HEK293T (cell line): Measurements from ENCODE around the gene ELMOD1.
A peak's percentile ranks its signal among the peaks of the same experiment; 100 is the strongest.
"Not testable (repeated sequence)": the region's sequence is repeated elsewhere in the genome, so short reads cannot be mapped to it uniquely, and the experiment has no call there.

Experiments used
- CTCF ChIA-PET: fragments of 350-600 bp; formaldehyde crosslinking; extraction: SDS; loops from one replicate; lab custom pipeline; 2021; ENCODE audit warnings: antibody characterized with exemption, inconsistent platforms; lab: Yijun Ruan, JAX
- POLR2A ChIA-PET: fragments of 350-600 bp; formaldehyde crosslinking; extraction: SDS; loops from one replicate; lab custom pipeline; 2020; ENCODE audit warnings: antibody characterized with exemption, inconsistent platforms; lab: Yijun Ruan, JAX
- DNase-seq: peaks from one replicate; pipeline ENCODE4 v3.0.0; 2012; ENCODE audit warnings: mixed read lengths; ENCODE audit errors: extremely low spot score
- ARNT ChIP-seq: fragments of 450-650 bp; IDR thresholded peaks from 2 replicates; pipeline ENCODE4 v1.6.1; 2017; ENCODE audit warnings: mild to moderate bottlenecking
- BHLHE40 ChIP-seq: fragments of 450-650 bp; IDR thresholded peaks from 2 replicates; pipeline ENCODE4 v1.6.1; 2016; ENCODE audit warnings: mild to moderate bottlenecking, moderate library complexity, borderline replicate concordance
- CTBP1 ChIP-seq: fragments of 450-650 bp; IDR thresholded peaks from 2 replicates; pipeline ENCODE4 v1.6.1; 2016; ENCODE audit warnings: borderline replicate concordance
- ELF4 ChIP-seq: fragments of 450-650 bp; IDR thresholded peaks from 2 replicates; pipeline ENCODE4 v1.6.1; 2017; ENCODE audit warnings: antibody characterized with exemption
- FOXA1 ChIP-seq: fragments of 450-650 bp; IDR thresholded peaks from 2 replicates; pipeline ENCODE4 v1.6.1; 2016; ENCODE audit warnings: mild to moderate bottlenecking
- FOXK2 ChIP-seq: fragments of 450-650 bp; IDR thresholded peaks from 2 replicates; pipeline ENCODE4 v1.6.1; 2016; ENCODE audit warnings: mild to moderate bottlenecking
- FOXM1 ChIP-seq: fragments of 450-650 bp; IDR thresholded peaks from 2 replicates; pipeline ENCODE4 v1.6.1; 2017; ENCODE audit warnings: mild to moderate bottlenecking, borderline replicate concordance
- HDGF ChIP-seq: fragments of 450-650 bp; IDR thresholded peaks from 2 replicates; pipeline ENCODE4 v1.6.1; 2017; ENCODE audit warnings: antibody characterized with exemption, borderline replicate concordance
- L3MBTL2 ChIP-seq: fragments of 450-650 bp; conservative IDR thresholded peaks from 2 replicates; pipeline ENCODE4 v1.6.1; 2016; ENCODE audit warnings: mild to moderate bottlenecking
- LEF1 ChIP-seq: fragments of 450-650 bp; IDR thresholded peaks from 2 replicates; pipeline ENCODE4 v1.6.1; 2017; ENCODE audit warnings: mild to moderate bottlenecking, borderline replicate concordance
- NFRKB ChIP-seq: fragments of 450-650 bp; IDR thresholded peaks from 2 replicates; pipeline ENCODE4 v1.6.1; 2016; ENCODE audit warnings: mild to moderate bottlenecking, moderate library complexity
- SP1 ChIP-seq: fragments of 450-650 bp; IDR thresholded peaks from 2 replicates; pipeline ENCODE4 v1.6.1; 2017
- SUZ12 ChIP-seq: fragments of 450-650 bp; IDR thresholded peaks from 2 replicates; pipeline ENCODE4 v1.6.1; 2016; ENCODE audit warnings: mild to moderate bottlenecking
- TARDBP ChIP-seq: fragments of 450-650 bp; IDR thresholded peaks from 2 replicates; pipeline ENCODE4 v1.6.1; 2016
- ZNF384 ChIP-seq: fragments of 450-650 bp; IDR thresholded peaks from 2 replicates; pipeline ENCODE4 v1.6.1; 2016
- TF ChIP-seq, protein P1 (sequence below): fragments of 450-650 bp; IDR thresholded peaks from 2 replicates; pipeline ENCODE4 v1.6.1; 2016

The ELMOD1 gene

DNA sequence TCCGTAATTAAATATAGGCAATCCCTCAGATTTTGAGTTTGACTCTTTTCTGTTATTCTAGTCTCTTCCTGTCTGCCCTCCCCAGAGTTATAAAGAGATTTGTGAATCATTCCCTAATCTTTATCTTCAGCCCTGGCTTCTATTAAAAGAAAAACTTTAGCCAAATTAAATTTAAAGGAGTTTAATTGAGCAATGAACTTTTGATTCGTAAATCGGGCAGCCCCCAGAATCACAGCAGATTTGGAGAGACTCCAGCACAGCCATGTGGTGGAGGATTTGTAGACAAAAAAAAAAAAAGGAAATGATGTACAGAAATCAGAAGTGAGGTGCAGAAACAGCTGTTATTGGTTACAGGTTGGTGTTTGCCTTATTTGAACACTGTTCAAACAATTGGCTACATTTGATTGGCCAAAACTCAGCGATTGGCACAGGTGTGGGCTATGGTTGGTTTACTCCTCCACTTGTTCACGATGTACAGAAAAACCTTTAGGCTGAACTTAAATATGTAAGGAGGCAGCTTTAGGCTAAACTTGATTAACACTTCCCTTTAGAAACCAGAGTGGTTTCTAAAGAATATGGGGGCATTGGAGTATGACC, 23.1 kb upstream of the ELMOD1 start:
- CTCF ChIA-PET: interaction anchor here (1.3 kb wide), 1 partner anchor 121 kb away, joined by 3 read pairs; no protein-coding TSS in a partner anchor
- no peak for TF ChIP-seq NFRKB
- no peak for TF ChIP-seq HDGF
- TF ChIP-seq SUZ12: no peak
- TF ChIP-seq FOXA1: no peak
- no peak for TF ChIP-seq L3MBTL2
- no peak for TF ChIP-seq CTBP1
- TF ChIP-seq SP1: no peak
- TF ChIP-seq ZNF384: no peak
- TF ChIP-seq, protein P1, sequence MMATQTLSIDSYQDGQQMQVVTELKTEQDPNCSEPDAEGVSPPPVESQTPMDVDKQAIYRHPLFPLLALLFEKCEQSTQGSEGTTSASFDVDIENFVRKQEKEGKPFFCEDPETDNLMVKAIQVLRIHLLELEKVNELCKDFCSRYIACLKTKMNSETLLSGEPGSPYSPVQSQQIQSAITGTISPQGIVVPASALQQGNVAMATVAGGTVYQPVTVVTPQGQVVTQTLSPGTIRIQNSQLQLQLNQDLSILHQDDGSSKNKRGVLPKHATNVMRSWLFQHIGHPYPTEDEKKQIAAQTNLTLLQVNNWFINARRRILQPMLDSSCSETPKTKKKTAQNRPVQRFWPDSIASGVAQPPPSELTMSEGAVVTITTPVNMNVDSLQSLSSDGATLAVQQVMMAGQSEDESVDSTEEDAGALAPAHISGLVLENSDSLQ: no peak
- TF ChIP-seq LEF1: no peak
- no peak for TF ChIP-seq FOXM1
- no peak for TF ChIP-seq ELF4
- TF ChIP-seq FOXK2: no peak
- TF ChIP-seq BHLHE40: no peak
- no peak for TF ChIP-seq TARDBP
- no peak for TF ChIP-seq ARNT
- POLR2A ChIA-PET: interaction anchor here (1.2 to 1.5 kb wide), 2 partner anchors 9 to 10 kb away, joined by 3 to 4 read pairs; no protein-coding TSS in a partner anchor
- no peak for DNase-seq

GRCh38 chr11:107570015-107570414, 20.9 kb upstream of the ELMOD1 start:
- ChIA-PET POLR2A (no interaction called here), CTCF (interaction anchor here (0.6 kb wide), 1 partner anchor 203 kb away, joined by 4 read pairs; no protein-coding TSS in a partner anchor)
- TF ChIP-seq NFRKB (no peak), ELF4 (no peak), FOXA1 (no peak), SUZ12 (no peak), BHLHE40 (no peak), FOXM1 (no peak), SP1 (no peak), ZNF384 (no peak), CTBP1 (no peak), HDGF (no peak), ARNT (no peak), LEF1 (no peak), TARDBP (no peak), FOXK2 (no peak), L3MBTL2 (no peak)
- TF ChIP-seq, protein P1: no peak
- no peak for DNase-seq

GRCh38 chr11:107573438-107573837, 17.5 kb upstream of the ELMOD1 start:
- CTCF ChIA-PET: interaction anchor here (0.7 to 1.0 kb wide), 2 partner anchors 116 kb away, joined by 3 read pairs; no protein-coding TSS in a partner anchor
- TF ChIP-seq NFRKB (no peak), HDGF (no peak), SUZ12 (no peak), L3MBTL2 (no peak), BHLHE40 (no peak), FOXM1 (no peak), ELF4 (no peak), FOXK2 (no peak), TARDBP (no peak), CTBP1 (no peak), ZNF384 (no peak), ARNT (no peak), LEF1 (no peak), SP1 (no peak), FOXA1 (no peak)
- TF ChIP-seq, protein P1: no peak
- no peak for DNase-seq
- POLR2A ChIA-PET: no interaction called here

DNA sequence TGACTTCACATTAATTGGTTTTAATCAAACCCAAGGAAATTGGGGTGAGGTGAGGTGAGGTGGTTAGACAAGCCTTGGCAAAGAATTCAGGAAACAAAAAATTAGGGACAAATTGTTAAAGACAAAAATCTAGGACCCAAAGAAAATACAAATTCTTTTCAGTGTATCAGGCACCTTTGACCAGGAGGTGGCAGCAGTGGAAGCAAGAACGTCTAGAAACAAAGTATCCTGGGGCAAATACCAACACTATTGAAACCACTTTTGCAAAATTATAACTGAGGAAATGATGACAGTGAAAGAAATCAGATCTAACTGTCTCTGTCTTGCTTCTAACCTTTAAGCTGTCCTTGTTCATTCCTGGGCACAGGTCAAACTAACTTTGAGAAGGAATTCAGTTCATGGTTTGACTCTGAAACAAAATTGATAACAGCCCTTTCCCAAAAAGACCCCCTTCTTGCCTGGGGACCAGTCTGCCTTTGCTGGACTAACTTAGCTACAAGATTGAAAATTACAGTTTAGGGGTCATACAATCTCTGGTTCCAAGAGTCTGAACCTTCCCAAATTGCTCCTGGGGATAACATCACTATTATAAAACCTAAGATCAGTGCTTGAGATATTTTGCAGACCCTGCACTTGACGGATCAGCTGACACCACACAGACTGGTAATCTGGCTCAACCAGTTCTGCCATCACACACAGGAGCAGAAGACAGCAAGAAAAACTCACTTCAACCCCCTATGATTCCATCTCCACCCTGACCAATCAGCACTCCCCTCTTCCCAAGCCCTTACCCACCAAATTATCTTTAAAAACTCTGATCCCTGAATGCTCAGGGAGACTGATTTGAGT, 14.2 kb upstream of the ELMOD1 start:
- peak; percentile 54 for DNase-seq
- ChIA-PET CTCF (interaction anchor here (1.0 to 2.8 kb wide), 3 partner anchors 13 to 113 kb away, joined by 4 to 13 read pairs (median 5); no protein-coding TSS in a partner anchor), POLR2A (interaction anchor here (1.5 kb wide), 1 partner anchor 10 kb away, joined by 4 read pairs; no protein-coding TSS in a partner anchor)

- ChIA-PET CTCF (interaction anchor here (2.8 kb wide), 1 partner anchor 112 kb away, joined by 13 read pairs; no protein-coding TSS in a partner anchor), POLR2A (interaction anchor here (1.5 kb wide), 1 partner anchor 10 kb away, joined by 4 read pairs; no protein-coding TSS in a partner anchor)
- no peak for TF ChIP-seq FOXK2
- no peak for TF ChIP-seq CTBP1
- TF ChIP-seq, protein P1: no peak
- TF ChIP-seq FOXA1: no peak
- TF ChIP-seq HDGF: no peak
- TF ChIP-seq FOXM1: no peak
- TF ChIP-seq BHLHE40: no peak
- no peak for TF ChIP-seq SUZ12
- TF ChIP-seq ELF4: no peak
- TF ChIP-seq TARDBP: no peak
- TF ChIP-seq SP1: no peak
- DNase-seq: no peak
Observed at GRCh38 chr11:107577346-107577711, 13.6 kb upstream of the ELMOD1 start.

GRCh38 chr11:107579169-107579568, 11.8 kb upstream of the ELMOD1 start:
- POLR2A ChIA-PET, DNase-seq: not testable (repeated sequence)
- CTCF ChIA-PET: interaction anchor here (0.7 kb wide), 1 partner anchor 110 kb away, joined by 7 read pairs; no protein-coding TSS in a partner anchor
